CD14-positive monocyte (primary cell): Measurements from ENCODE around the gene FOXN4. TPM values are rescaled to one million over a fixed set of nuclear protein-coding genes. Genes with fewer than 3 reads are reported as not detected.

ENCODE experiments used
- DNase-seq, 3 donors: peaks; one replicate each; pipeline ENCODE4 v3.0.0-alpha.2; 2011 to 2022
- H2AFZ ChIP-seq: 2 replicates; pipeline ENCODE4 v1.6.0; 2012; ENCODE audit warnings: mild to moderate bottlenecking, low read depth, low read length, inconsistent platforms; ENCODE audit not compliant: insufficient read depth, poor library complexity, severe bottlenecking
- H3K27ac ChIP-seq, 2 donors: 1 replicate in 1 of 2; 2 replicates in 1 of 2; pipeline ENCODE4 v1.5.1; 2012 to 2013; ENCODE audit warnings: low read length in 2 of 2, control low read depth in 1 of 2, inconsistent platforms in 1 of 2, low read depth in 1 of 2, mild to moderate bottlenecking in 1 of 2
- H3K27me3 ChIP-seq, 2 donors: one replicate each; pipeline versions ENCODE4 v1.6.0 to v1.6.1; 2011 to 2013; ENCODE audit warnings: low read length in 2 of 2; ENCODE audit not compliant: control insufficient read depth in 2 of 2, insufficient read depth in 2 of 2
- H3K36me3 ChIP-seq, 2 donors: replicated peaks in 1 of 2; 1 replicate in 1 of 2; 2 replicates in 1 of 2; pipeline versions ENCODE4 v1.5.1 to v1.6.1; 2012 to 2013; ENCODE audit warnings: low read length in 2 of 2, control low read depth in 1 of 2, inconsistent platforms in 1 of 2, mild to moderate bottlenecking in 1 of 2; ENCODE audit not compliant: insufficient read depth in 2 of 2, control insufficient read depth in 1 of 2
- H3K4me1 ChIP-seq, 2 donors: 1 replicate in 1 of 2; 2 replicates in 1 of 2; pipeline versions ENCODE4 v1.5.1 to v1.6.1; 2012 to 2013; ENCODE audit warnings: low read length in 2 of 2, control low read depth in 1 of 2, inconsistent platforms in 1 of 2, mild to moderate bottlenecking in 1 of 2, moderate library complexity in 1 of 2; ENCODE audit not compliant: insufficient read depth in 2 of 2, control insufficient read depth in 1 of 2
- H3K4me2 ChIP-seq: replicated peaks from 2 replicates; pipeline ENCODE3; 2012; ENCODE audit warnings: low read length, moderate library complexity, mild to moderate bottlenecking; ENCODE audit not compliant: poor library complexity, severe bottlenecking; ENCODE audit errors: extremely low read depth
- H3K4me3 ChIP-seq, 3 experiments: fragments of 200-600 bp in 1 of 3; sonication (generic) in 1 of 3; replicated peaks in 1 of 3; 1 replicate in 2 of 3; 2 replicates in 1 of 3; pipeline ENCODE4 v1.5.1; 2011 to 2013; ENCODE audit warnings: low read length in 3 of 3, mild to moderate bottlenecking in 3 of 3, control low read depth in 2 of 3, low read depth in 2 of 3, inconsistent platforms in 1 of 3, moderate library complexity in 1 of 3
- H3K79me2 ChIP-seq: 2 replicates; pipeline ENCODE4 v1.6.0; 2012; ENCODE audit warnings: mild to moderate bottlenecking, control low read depth, inconsistent platforms, low read length, moderate library complexity; ENCODE audit not compliant: insufficient read depth
- H3K9ac ChIP-seq: 2 replicates; pipeline ENCODE4 v1.6.0; 2017; ENCODE audit warnings: low read length, mild to moderate bottlenecking; ENCODE audit not compliant: insufficient read depth, poor library complexity, severe bottlenecking
- H3K9me3 ChIP-seq, 2 donors: replicated peaks in 1 of 2; 1 replicate in 1 of 2; 2 replicates in 1 of 2; pipeline versions ENCODE4 v1.5.1 to v1.6.1; 2012 to 2013; ENCODE audit warnings: low read length in 2 of 2, control low read depth in 1 of 2; ENCODE audit not compliant: control insufficient read depth in 1 of 2, insufficient read depth in 1 of 2
- H4K20me1 ChIP-seq: 2 replicates; pipeline ENCODE4 v1.6.0; 2012; ENCODE audit warnings: mild to moderate bottlenecking, low read length, control low read depth, moderate library complexity; ENCODE audit not compliant: insufficient read depth
- H3K27ac Mint-ChIP-seq, 7 donors: one replicate each; pipeline ENCODE4 v1.8.0; 2020; ENCODE audit warnings: mild to moderate bottlenecking in 7 of 7, mixed read lengths in 7 of 7, moderate library complexity in 6 of 7, inconsistent platforms in 2 of 7
- H3K27me3 Mint-ChIP-seq, 3 donors: one replicate each; pipeline ENCODE4 v1.8.0; 2021 to 2022; ENCODE audit warnings: low read depth in 3 of 3, mild to moderate bottlenecking in 3 of 3, mixed read lengths in 3 of 3, moderate library complexity in 3 of 3, inconsistent platforms in 1 of 3
- H3K36me3 Mint-ChIP-seq, 2 donors: one replicate each; pipeline ENCODE4 v1.8.0; 2020; ENCODE audit warnings: mixed read lengths in 2 of 2, inconsistent platforms in 1 of 2, mild to moderate bottlenecking in 1 of 2
- H3K4me1 Mint-ChIP-seq: one replicate; pipeline ENCODE4 v1.8.0; 2020; ENCODE audit warnings: mild to moderate bottlenecking, mixed read lengths
- H3K4me3 Mint-ChIP-seq, 2 donors: one replicate each; pipeline ENCODE4 v1.8.0; 2020; ENCODE audit warnings: mild to moderate bottlenecking in 2 of 2, mixed read lengths in 2 of 2, moderate library complexity in 1 of 2
- H3K9me3 Mint-ChIP-seq, 7 donors: one replicate each; pipeline ENCODE4 v1.8.0; 2020 to 2022; ENCODE audit warnings: mixed read lengths in 7 of 7, mild to moderate bottlenecking in 6 of 7, moderate library complexity in 6 of 7, inconsistent platforms in 2 of 7
- CTCF ChIP-seq: fragments of 200-600 bp; IDR thresholded peaks from one replicate; pipeline ENCODE4 v1.8.0; 2022; ENCODE audit warnings: antibody characterized with exemption, mild to moderate bottlenecking
- WGBS: methylation state at CpG from one replicate; pipeline ENCODE4 v1.1.5; 2013; ENCODE audit warnings: missing lambda C conversion rate; ENCODE audit not compliant: insufficient coverage; 5-methylcytosine and 5-hydroxymethylcytosine counted together
- intact Hi-C, 2 donors: fragments of 100-400 bp; cut with micrococcal nuclease; formaldehyde crosslinking; loops; one replicate each; pipeline versions ENCODE4 v1.15.0 to v1.15.1; 2023
- polyA plus RNA-seq, 3 donors: library from polyadenylated mRNA; depleted of rRNA in 1 of 3; unstranded in 2 of 3; stranded (reverse) in 1 of 3; fragments of 300-500 nt in 2 of 3; fragments of >200 nt in 1 of 3; fragmentation: Illumina TruSeq in 2 of 3; gene quantifications; 1 replicate in 2 of 3; 2 replicates in 1 of 3; pipeline ENCODE4 v1.2.3, GENCODE V29; 2012 to 2021

FOXN4 gene
- polyA plus RNA-seq, 3 donors = not detected

DNA sequence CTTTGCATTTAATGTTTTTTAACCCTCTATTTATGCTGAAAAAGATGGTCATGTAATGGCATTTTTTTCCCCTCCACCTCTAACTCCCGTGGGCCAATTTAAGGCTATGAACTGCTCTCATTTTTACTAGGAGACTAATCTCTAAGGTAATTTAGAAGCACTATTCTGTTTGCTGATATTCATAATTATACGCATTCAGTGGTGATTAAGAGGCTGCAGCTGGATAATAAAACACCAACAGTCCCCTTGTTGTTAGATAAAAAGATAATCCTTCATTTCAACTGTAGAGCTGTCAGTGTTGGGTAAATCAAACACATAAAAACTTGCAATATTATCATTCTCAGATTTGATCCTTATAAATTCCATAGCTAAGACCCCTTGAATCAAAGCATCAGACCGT, 47.5 kb upstream of the FOXN4 start:
- Histone ChIP-seq H3K36me3 (no peaks in the 10 kb centered on the region), H2AFZ (no peak overlapping the region), H3K9ac (no peak overlapping the region), H3K9me3 (no peaks in the 10 kb centered on the region), H3K27me3 (no peaks in the 10 kb centered on the region), H3K79me2 (no peaks in the 10 kb centered on the region), H3K27ac (no peak overlapping the region), H3K4me2 (no peak overlapping the region), H4K20me1 (no peaks in the 10 kb centered on the region), H3K4me3 (no peak overlapping the region), H3K4me1 (no peaks in the 10 kb centered on the region)
- Mint-ChIP-seq H3K4me3 (no peak overlapping the region), H3K36me3 (no peaks in the 10 kb centered on the region), H3K27ac (no peak overlapping the region), H3K4me1 (peaks cover 4% of the 10 kb centered on the region), H3K9me3 (no peaks in the 10 kb centered on the region), H3K27me3 (peaks cover 5 to 26% (median 12%) of the 10 kb centered on the region in 3 donors)
- intact Hi-C loops = no loop called here
- no CpG with 5 or more reads among the region's 3 CpGs for WGBS
- no peak for TF ChIP-seq CTCF
- DNase-seq = no peak

DNA sequence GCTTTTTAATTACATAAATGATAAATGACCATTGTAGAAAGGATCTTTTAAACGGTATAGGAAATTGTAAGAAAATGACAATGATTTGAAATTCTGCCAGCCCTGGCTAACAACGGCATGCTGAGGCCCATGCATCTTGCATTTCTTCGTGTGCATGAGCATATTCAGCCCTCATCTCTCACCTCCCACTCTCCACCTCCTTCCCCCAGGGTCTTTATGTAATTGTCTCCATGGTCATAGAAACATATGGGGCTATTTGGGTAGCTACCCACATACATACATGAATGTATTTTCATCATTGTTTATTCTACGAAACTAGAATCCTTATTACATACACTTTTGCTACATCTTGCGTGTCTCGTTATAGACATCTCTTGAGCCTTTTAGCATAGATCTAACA, 43.1 kb upstream of the FOXN4 start:
- peaks cover 1 to 19% (median 3%) of the 10 kb centered on the region in 3 donors for H3K27me3 Mint-ChIP-seq
- Histone ChIP-seq H3K27ac (no peak overlapping the region), H3K27me3 (no peaks in the 10 kb centered on the region), H3K9me3 (no peaks in the 10 kb centered on the region), H3K9ac (no peak overlapping the region), H2AFZ (no peak overlapping the region), H3K36me3 (no peaks in the 10 kb centered on the region), H3K4me2 (no peak overlapping the region), H3K4me1 (no peaks in the 10 kb centered on the region), H3K79me2 (no peaks in the 10 kb centered on the region), H3K4me3 (no peak overlapping the region), H4K20me1 (no peaks in the 10 kb centered on the region)
- WGBS = no CpG with 5 or more reads among the region's 6 CpGs
- no peak overlapping the region for H3K4me3 Mint-ChIP-seq
- no peak for DNase-seq
- no peak overlapping the region for H3K27ac Mint-ChIP-seq
- no peaks in the 10 kb centered on the region for H3K36me3 Mint-ChIP-seq
- intact Hi-C loops = no loop called here
- no peaks in the 10 kb centered on the region for H3K4me1 Mint-ChIP-seq
- TF ChIP-seq CTCF = no peak
- peaks cover 0 to 3% (median 0%) of the 10 kb centered on the region in 7 donors for H3K9me3 Mint-ChIP-seq
